Measurements from ENCODE around the gene MYADM.

Gene MYADM

GRCh38 chr19:53880711-53881481 is 13.2 kb downstream of the MYADM start:
- no peak for DNase-seq (ENCODE audit: low spot score)

GRCh38 chr19:53881482-53882390 is 14.1 kb downstream of the MYADM start, which contains the start of gene PRKCG:
Gene PRKCG (plus strand): TSS chr19:53882197. CDS start chr19:53882495, 298 bp downstream.
- peak; percentile 56 for TF ChIP-seq CTCF (conservative IDR thresholded peaks at IDR 0.05; ENCODE audit: low read depth)
- no peak for DNase-seq (ENCODE audit: low spot score)
- no peak within 1 kb of the TSS for H3K27ac ChIP-seq
- POLR2A ChIA-PET (ENCODE audit: low non-redundant PET), result no interaction called here
- CTCF ChIA-PET, result interaction anchor here (0.6 to 1.1 kb wide), 6 partner anchors 13 to 686 kb away, joined by 3 to 4 read pairs (median 3); no protein-coding TSS in a partner anchor

More at GRCh38 chr19:53880711-53881481, 13.2 kb downstream of the MYADM start:
- no peak for TF ChIP-seq CTCF (conservative IDR thresholded peaks at IDR 0.05; ENCODE audit: low read depth)
- POLR2A ChIA-PET (ENCODE audit: low non-redundant PET), result no interaction called here
- no peak overlapping the region for H3K27ac ChIP-seq
- CTCF ChIA-PET, result interaction anchor here (1.1 kb wide), 1 partner anchor 14 kb away, joined by 3 read pairs; no protein-coding TSS in a partner anchor

GRCh38 chr19:53882391-53883050 is 14.8 kb downstream of the MYADM start:
- no peak for DNase-seq (ENCODE audit: low spot score)
- TF ChIP-seq CTCF (conservative IDR thresholded peaks at IDR 0.05; ENCODE audit: low read depth), result peak; percentile 21
- ChIA-PET POLR2A (ENCODE audit: low non-redundant PET) (no interaction called here), CTCF (interaction anchor here (0.6 to 0.8 kb wide), 4 partner anchors 40 to 687 kb away, joined by 3 to 4 read pairs (median 3); no protein-coding TSS in a partner anchor)
- H3K27ac ChIP-seq, result no peak overlapping the region

- ChIA-PET POLR2A (ENCODE audit: low non-redundant PET) (no interaction called here), CTCF (no interaction called here)
- DNase-seq (ENCODE audit: low spot score), result no peak
- no peak overlapping the region for H3K27ac ChIP-seq
- TF ChIP-seq CTCF (conservative IDR thresholded peaks at IDR 0.05; ENCODE audit: low read depth), result no peak
These were observed 15.6 kb downstream of the MYADM start for GRCh38 chr19:53883231-53883661.

GRCh38 chr19:53883741-53884140 is 16.1 kb downstream of the MYADM start:
- ChIA-PET POLR2A (ENCODE audit: low non-redundant PET) (no interaction called here), CTCF (no interaction called here)
- no peak for TF ChIP-seq CTCF (conservative IDR thresholded peaks at IDR 0.05; ENCODE audit: low read depth)
- H3K27ac ChIP-seq, result no peak overlapping the region
- no peak for DNase-seq (ENCODE audit: low spot score)

- DNase-seq (ENCODE audit: low spot score), result no peak
- TF ChIP-seq CTCF (conservative IDR thresholded peaks at IDR 0.05; ENCODE audit: low read depth), result no peak
- ChIA-PET POLR2A (ENCODE audit: low non-redundant PET) (no interaction called here), CTCF (interaction anchor here (0.6 to 0.7 kb wide), 2 partner anchors 31 to 146 kb away, joined by 3 to 4 read pairs; no protein-coding TSS in a partner anchor)
- H3K27ac ChIP-seq, result no peak overlapping the region
These were observed 16.6 kb downstream of the MYADM start for GRCh38 chr19:53884256-53884655.
